ENCODE results near the gene RGCC.

The RGCC gene

DNA sequence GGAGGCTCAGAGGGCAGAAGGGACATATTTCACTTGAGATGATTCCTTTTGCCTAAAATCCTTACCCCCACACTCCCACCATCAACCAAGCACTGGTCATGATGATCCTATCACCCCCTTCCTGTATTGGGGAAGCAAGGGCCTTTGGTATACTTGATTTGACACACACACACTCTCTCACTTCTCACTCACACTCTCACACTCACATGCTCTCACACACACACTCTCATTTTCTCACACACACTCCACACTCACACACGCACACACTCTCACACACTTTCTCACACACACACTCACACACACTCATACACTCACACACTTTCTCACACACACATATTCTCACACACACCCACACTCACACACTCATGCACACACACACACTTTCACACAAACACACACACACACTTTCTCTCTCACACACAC is 8.6 kb downstream of the RGCC start:
- Histone ChIP-seq H3K23ac (ENCODE audit: low read depth, low read length, poor library complexity) (no peak overlapping the region), H2BK120ac (ENCODE audit: low read depth, low read length) (no peak overlapping the region), H4K8ac (ENCODE audit: low read depth, low read length) (no peak overlapping the region), H2BK5ac (ENCODE audit: low read length) (no peak overlapping the region), H2BK12ac (ENCODE audit: low read length) (no peak overlapping the region), H3K9ac (ENCODE audit: low read depth, low read length, poor library complexity) (no peak overlapping the region), H3K79me1 (ENCODE audit: low read depth, low read length) (no peaks in the 10 kb centered on the region), H3K36me3 (replicated peaks in 1 of 2; ENCODE audit: control insufficient read depth in 2 of 2, insufficient read depth in 2 of 2, low read length in 2 of 2) (no peaks in the 10 kb centered on the region), H3K18ac (ENCODE audit: low read length) (no peak overlapping the region), H3K27me3 (ENCODE audit: control insufficient read depth in 3 of 3, insufficient read depth in 3 of 3, low read depth in 1 of 3, low read length in 3 of 3) (no peaks in the 10 kb centered on the region), H3K4me2 (ENCODE audit: insufficient read depth, low read length, poor library complexity, severe bottlenecking) (no peak overlapping the region), H3K4ac (ENCODE audit: low read length) (no peak overlapping the region), H3K9me3 (replicated peaks in 1 of 2; ENCODE audit: control insufficient read depth in 2 of 2, insufficient read depth in 1 of 2, low read depth in 1 of 2, low read length in 2 of 2) (no peaks in the 10 kb centered on the region), H2BK15ac (ENCODE audit: low read length) (no peak overlapping the region), H3K4me3 (ENCODE audit: low read length in 2 of 2) (peak overlapping the region in 1 of 2 donors; percentile 46), H2AK5ac (ENCODE audit: low read depth, low read length) (no peak overlapping the region), H2AFZ (ENCODE audit: low read length) (no peak overlapping the region), H3K27ac (replicated peaks; ENCODE audit: low read length) (no peak overlapping the region), H4K91ac (ENCODE audit: low read depth, low read length, poor library complexity) (no peak overlapping the region), H3K14ac (ENCODE audit: low read length) (no peak overlapping the region), H3K4me1 (ENCODE audit: control insufficient read depth in 2 of 2, insufficient read depth in 1 of 2, low read depth in 1 of 2, low read length in 2 of 2) (no peaks in the 10 kb centered on the region)
- no peak for DNase-seq (ENCODE audit: low spot score)
- WGBS, 2 donors (ENCODE audit: extremely low coverage in 2 of 2, insufficient read length in 2 of 2, insufficient replicate concordance in 1 of 2): 100% methylated on average over 1 of the region's 1 CpG

DNA sequence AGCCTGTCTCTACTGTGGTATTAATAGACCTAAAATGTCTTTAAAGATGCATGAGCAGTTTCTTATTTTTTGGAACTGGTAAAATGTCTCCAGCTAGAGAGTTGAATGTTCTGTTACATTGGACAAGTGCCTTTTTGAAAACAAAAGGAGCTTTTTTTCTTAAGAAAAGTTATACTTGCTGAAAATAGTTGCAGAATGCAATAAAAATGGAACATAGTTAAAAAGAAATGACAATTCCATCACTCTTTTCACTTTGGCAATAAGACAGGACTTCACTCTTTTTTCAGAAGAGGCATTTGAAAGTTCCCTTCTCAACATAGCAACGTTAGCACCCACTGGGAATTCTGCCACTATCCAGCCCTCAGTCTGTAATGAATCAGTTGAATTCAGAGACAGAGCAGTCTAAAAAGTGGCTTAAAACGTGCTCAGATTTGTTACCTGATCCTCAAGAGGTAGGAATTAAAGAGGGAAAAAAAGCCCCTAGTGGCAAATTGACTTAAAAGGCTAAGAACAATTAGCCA is 10.1 kb downstream of the RGCC start:
- H3K36me3 ChIP-seq (replicated peaks in 1 of 2; ENCODE audit: control insufficient read depth in 2 of 2, insufficient read depth in 2 of 2, low read length in 2 of 2): no peaks in the 10 kb centered on the region
- H3K27me3 ChIP-seq (ENCODE audit: control insufficient read depth in 3 of 3, insufficient read depth in 3 of 3, low read depth in 1 of 3, low read length in 3 of 3): no peaks in the 10 kb centered on the region
- H3K4ac ChIP-seq (ENCODE audit: low read length): no peak overlapping the region
- H3K18ac ChIP-seq (ENCODE audit: low read length): no peak overlapping the region
- no peaks in the 10 kb centered on the region for H3K9me3 ChIP-seq (replicated peaks in 1 of 2; ENCODE audit: control insufficient read depth in 2 of 2, insufficient read depth in 1 of 2, low read depth in 1 of 2, low read length in 2 of 2)
- H3K4me1 ChIP-seq (ENCODE audit: control insufficient read depth in 2 of 2, insufficient read depth in 1 of 2, low read depth in 1 of 2, low read length in 2 of 2): no peaks in the 10 kb centered on the region
- no peak overlapping the region for H2BK120ac ChIP-seq (ENCODE audit: low read depth, low read length)
- H4K91ac ChIP-seq (ENCODE audit: low read depth, low read length, poor library complexity): no peak overlapping the region
- no peak overlapping the region for H4K8ac ChIP-seq (ENCODE audit: low read depth, low read length)
- no peak for DNase-seq (ENCODE audit: low spot score)
- no peak overlapping the region for H3K23ac ChIP-seq (ENCODE audit: low read depth, low read length, poor library complexity)
- H3K79me1 ChIP-seq (ENCODE audit: low read depth, low read length): no peaks in the 10 kb centered on the region
- H2BK12ac ChIP-seq (ENCODE audit: low read length): no peak overlapping the region
- no peak overlapping the region for H2BK15ac ChIP-seq (ENCODE audit: low read length)
- H2AK5ac ChIP-seq (ENCODE audit: low read depth, low read length): no peak overlapping the region
- no peak overlapping the region for H3K27ac ChIP-seq (replicated peaks; ENCODE audit: low read length)
- no peak overlapping the region for H3K9ac ChIP-seq (ENCODE audit: low read depth, low read length, poor library complexity)
- H2BK5ac ChIP-seq (ENCODE audit: low read length): no peak overlapping the region
- no peak overlapping the region for H3K4me3 ChIP-seq (ENCODE audit: low read length in 2 of 2)
- no peak overlapping the region for H3K4me2 ChIP-seq (ENCODE audit: insufficient read depth, low read length, poor library complexity, severe bottlenecking)
- WGBS, 2 donors (ENCODE audit: extremely low coverage in 2 of 2, insufficient read length in 2 of 2, insufficient replicate concordance in 1 of 2): no CpG with 5 or more reads among the region's 2 CpGs
- H3K14ac ChIP-seq (ENCODE audit: low read length): no peak overlapping the region
- no peak overlapping the region for H2AFZ ChIP-seq (ENCODE audit: low read length)

- Histone ChIP-seq H3K4me2 (ENCODE audit: insufficient read depth, low read length, poor library complexity, severe bottlenecking) (no peak overlapping the region), H3K9ac (ENCODE audit: low read depth, low read length, poor library complexity) (no peak overlapping the region), H3K36me3 (replicated peaks in 1 of 2; ENCODE audit: control insufficient read depth in 2 of 2, insufficient read depth in 2 of 2, low read length in 2 of 2) (no peaks in the 10 kb centered on the region), H3K14ac (ENCODE audit: low read length) (no peak overlapping the region), H2BK5ac (ENCODE audit: low read length) (no peak overlapping the region), H2BK15ac (ENCODE audit: low read length) (no peak overlapping the region), H3K4me1 (ENCODE audit: control insufficient read depth in 2 of 2, insufficient read depth in 1 of 2, low read depth in 1 of 2, low read length in 2 of 2) (no peaks in the 10 kb centered on the region), H2BK12ac (ENCODE audit: low read length) (no peak overlapping the region), H3K4me3 (ENCODE audit: low read length in 2 of 2) (no peak overlapping the region), H3K79me1 (ENCODE audit: low read depth, low read length) (no peaks in the 10 kb centered on the region), H3K27me3 (ENCODE audit: control insufficient read depth in 3 of 3, insufficient read depth in 3 of 3, low read depth in 1 of 3, low read length in 3 of 3) (no peaks in the 10 kb centered on the region), H2AFZ (ENCODE audit: low read length) (peak overlapping the region; percentile 21), H3K23ac (ENCODE audit: low read depth, low read length, poor library complexity) (no peak overlapping the region), H2BK120ac (ENCODE audit: low read depth, low read length) (no peak overlapping the region), H4K8ac (ENCODE audit: low read depth, low read length) (no peak overlapping the region), H3K27ac (replicated peaks; ENCODE audit: low read length) (no peak overlapping the region), H3K9me3 (replicated peaks in 1 of 2; ENCODE audit: control insufficient read depth in 2 of 2, insufficient read depth in 1 of 2, low read depth in 1 of 2, low read length in 2 of 2) (no peaks in the 10 kb centered on the region), H2AK5ac (ENCODE audit: low read depth, low read length) (no peak overlapping the region), H3K18ac (ENCODE audit: low read length) (no peak overlapping the region), H4K91ac (ENCODE audit: low read depth, low read length, poor library complexity) (no peak overlapping the region), H3K4ac (ENCODE audit: low read length) (no peak overlapping the region)
- no CpG with 5 or more reads among the region's 2 CpGs for WGBS, 2 donors (ENCODE audit: extremely low coverage in 2 of 2, insufficient read length in 2 of 2, insufficient replicate concordance in 1 of 2)
- DNase-seq (ENCODE audit: low spot score): no peak
Measured at GRCh38 chr13:41468631-41469030, 11.3 kb downstream of the RGCC start.

- no peaks in the 10 kb centered on the region for H3K79me1 ChIP-seq (ENCODE audit: low read depth, low read length)
- no peak overlapping the region for H2AK5ac ChIP-seq (ENCODE audit: low read depth, low read length)
- H4K91ac ChIP-seq (ENCODE audit: low read depth, low read length, poor library complexity): no peak overlapping the region
- no peak overlapping the region for H3K27ac ChIP-seq (replicated peaks; ENCODE audit: low read length)
- H3K23ac ChIP-seq (ENCODE audit: low read depth, low read length, poor library complexity): no peak overlapping the region
- H3K4ac ChIP-seq (ENCODE audit: low read length): no peak overlapping the region
- no peak overlapping the region for H4K8ac ChIP-seq (ENCODE audit: low read depth, low read length)
- no peak overlapping the region for H3K18ac ChIP-seq (ENCODE audit: low read length)
- H3K27me3 ChIP-seq (ENCODE audit: control insufficient read depth in 3 of 3, insufficient read depth in 3 of 3, low read depth in 1 of 3, low read length in 3 of 3): no peaks in the 10 kb centered on the region
- no peak overlapping the region for H2BK5ac ChIP-seq (ENCODE audit: low read length)
- no peak overlapping the region for H2BK15ac ChIP-seq (ENCODE audit: low read length)
- no peak for DNase-seq (ENCODE audit: low spot score)
- H3K14ac ChIP-seq (ENCODE audit: low read length): no peak overlapping the region
- H3K36me3 ChIP-seq (replicated peaks in 1 of 2; ENCODE audit: control insufficient read depth in 2 of 2, insufficient read depth in 2 of 2, low read length in 2 of 2): no peaks in the 10 kb centered on the region
- no peak overlapping the region for H2BK120ac ChIP-seq (ENCODE audit: low read depth, low read length)
- no peak overlapping the region for H3K4me2 ChIP-seq (ENCODE audit: insufficient read depth, low read length, poor library complexity, severe bottlenecking)
- WGBS, 2 donors (ENCODE audit: extremely low coverage in 2 of 2, insufficient read length in 2 of 2, insufficient replicate concordance in 1 of 2): no CpG with 5 or more reads among the region's 4 CpGs
- no peak overlapping the region for H3K4me3 ChIP-seq (ENCODE audit: low read length in 2 of 2)
- H2AFZ ChIP-seq (ENCODE audit: low read length): no peak overlapping the region
- H3K9me3 ChIP-seq (replicated peaks in 1 of 2; ENCODE audit: control insufficient read depth in 2 of 2, insufficient read depth in 1 of 2, low read depth in 1 of 2, low read length in 2 of 2): no peaks in the 10 kb centered on the region
- H2BK12ac ChIP-seq (ENCODE audit: low read length): no peak overlapping the region
- no peak overlapping the region for H3K9ac ChIP-seq (ENCODE audit: low read depth, low read length, poor library complexity)
- H3K4me1 ChIP-seq (ENCODE audit: control insufficient read depth in 2 of 2, insufficient read depth in 1 of 2, low read depth in 1 of 2, low read length in 2 of 2): no peaks in the 10 kb centered on the region
Measured at GRCh38 chr13:41470196-41470595, 12.8 kb downstream of the RGCC start.

Measured in neuronal stem cell (in vitro differentiated cells).